HL-60 (cell line): ENCODE results near the gene PRCC.

ENCODE experiments used
- CTCF ChIP-seq: IDR thresholded peaks from one replicate; pipeline ENCODE4 v1.5.1; 2011; ENCODE audit warnings: low read length, control low read depth, inconsistent platforms; ENCODE audit not compliant: insufficient read depth
- POLR2AphosphoS5 ChIP-seq: IDR thresholded peaks from 2 replicates; pipeline ENCODE4 v1.6.1; 2012; ENCODE audit warnings: low read depth

- TF ChIP-seq POLR2AphosphoS5 (no peak), CTCF (no peak)
These were observed 28.9 kb upstream of the PRCC start for GRCh38 chr1:156738407-156738806.
